ENCODE measurements around the gene ZER1. TPM values are rescaled to one million over a fixed set of nuclear protein-coding genes. Genes with fewer than 3 reads are reported as not detected.
A peak's percentile ranks its signal among the peaks of the same experiment; 100 is the strongest.

Gene ZER1
- total RNA-seq, 1 donor from 2014 or later: 36.8 TPM

- TF ChIP-seq, protein P1, sequence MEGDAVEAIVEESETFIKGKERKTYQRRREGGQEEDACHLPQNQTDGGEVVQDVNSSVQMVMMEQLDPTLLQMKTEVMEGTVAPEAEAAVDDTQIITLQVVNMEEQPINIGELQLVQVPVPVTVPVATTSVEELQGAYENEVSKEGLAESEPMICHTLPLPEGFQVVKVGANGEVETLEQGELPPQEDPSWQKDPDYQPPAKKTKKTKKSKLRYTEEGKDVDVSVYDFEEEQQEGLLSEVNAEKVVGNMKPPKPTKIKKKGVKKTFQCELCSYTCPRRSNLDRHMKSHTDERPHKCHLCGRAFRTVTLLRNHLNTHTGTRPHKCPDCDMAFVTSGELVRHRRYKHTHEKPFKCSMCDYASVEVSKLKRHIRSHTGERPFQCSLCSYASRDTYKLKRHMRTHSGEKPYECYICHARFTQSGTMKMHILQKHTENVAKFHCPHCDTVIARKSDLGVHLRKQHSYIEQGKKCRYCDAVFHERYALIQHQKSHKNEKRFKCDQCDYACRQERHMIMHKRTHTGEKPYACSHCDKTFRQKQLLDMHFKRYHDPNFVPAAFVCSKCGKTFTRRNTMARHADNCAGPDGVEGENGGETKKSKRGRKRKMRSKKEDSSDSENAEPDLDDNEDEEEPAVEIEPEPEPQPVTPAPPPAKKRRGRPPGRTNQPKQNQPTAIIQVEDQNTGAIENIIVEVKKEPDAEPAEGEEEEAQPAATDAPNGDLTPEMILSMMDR (conservative IDR thresholded peaks at IDR 0.05): peak; percentile 84
- Mint-ChIP-seq H3K27me3 (no peaks in the 10 kb centered on the region), H3K4me3 (peak overlapping the region; percentile 49), H3K36me3 (peaks cover 13% of the 10 kb centered on the region), H3K4me1 (ENCODE audit: unreplicated experiment) (peaks cover 4% of the 10 kb centered on the region), H3K9me3 (no peaks in the 10 kb centered on the region), H3K27ac (peak overlapping the region; percentile 87)
- peak; percentile 83 for DNase-seq (ENCODE audit: extremely low spot score, unreplicated experiment)
These were observed 38.5 kb downstream of the ZER1 start for GRCh38 chr9:128733256-128733655.

DNA sequence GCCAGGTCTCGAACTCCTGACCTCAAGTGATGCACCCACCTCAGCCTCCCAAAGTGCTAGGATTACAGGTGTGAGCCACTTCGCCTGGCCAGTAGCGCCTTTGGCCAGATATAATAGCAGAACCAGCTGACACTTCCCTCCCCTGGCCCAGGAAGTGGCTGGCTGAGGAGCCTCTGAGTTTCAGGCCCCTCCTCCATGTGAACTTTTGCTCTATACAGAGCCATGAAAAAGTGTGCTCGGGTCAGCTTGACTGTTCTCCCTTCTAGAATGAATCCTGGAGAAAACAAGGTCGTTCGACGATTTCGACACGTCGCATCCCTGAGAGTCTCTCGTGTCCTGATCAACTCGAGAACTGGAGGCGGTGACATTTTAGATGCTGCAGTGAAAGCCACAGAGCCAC lies 39.2 kb downstream of the ZER1 start:
- TF ChIP-seq, protein P1 (conservative IDR thresholded peaks at IDR 0.05): no peak
- Mint-ChIP-seq H3K4me1 (ENCODE audit: unreplicated experiment) (peaks cover 4% of the 10 kb centered on the region), H3K9me3 (no peaks in the 10 kb centered on the region), H3K27me3 (no peaks in the 10 kb centered on the region), H3K27ac (no peak overlapping the region), H3K36me3 (peaks cover 13% of the 10 kb centered on the region), H3K4me3 (no peak overlapping the region)
- no peak for DNase-seq (ENCODE audit: extremely low spot score, unreplicated experiment)

GRCh38 chr9:128731691-128732090 lies 40.0 kb downstream of the ZER1 start:
- Mint-ChIP-seq H3K36me3 (peaks cover 9% of the 10 kb centered on the region), H3K4me1 (ENCODE audit: unreplicated experiment) (peaks cover 4% of the 10 kb centered on the region), H3K4me3 (no peak overlapping the region), H3K27ac (no peak overlapping the region), H3K9me3 (no peaks in the 10 kb centered on the region), H3K27me3 (no peaks in the 10 kb centered on the region)
- TF ChIP-seq, protein P1 (conservative IDR thresholded peaks at IDR 0.05): no peak
- DNase-seq (ENCODE audit: extremely low spot score, unreplicated experiment): no peak

- Mint-ChIP-seq H3K4me3 (no peak overlapping the region), H3K4me1 (ENCODE audit: unreplicated experiment) (peaks cover 6% of the 10 kb centered on the region)
- no peak for DNase-seq (ENCODE audit: extremely low spot score, unreplicated experiment)
These were observed 40.6 kb downstream of the ZER1 start for GRCh38 chr9:128731093-128731492.

DNA sequence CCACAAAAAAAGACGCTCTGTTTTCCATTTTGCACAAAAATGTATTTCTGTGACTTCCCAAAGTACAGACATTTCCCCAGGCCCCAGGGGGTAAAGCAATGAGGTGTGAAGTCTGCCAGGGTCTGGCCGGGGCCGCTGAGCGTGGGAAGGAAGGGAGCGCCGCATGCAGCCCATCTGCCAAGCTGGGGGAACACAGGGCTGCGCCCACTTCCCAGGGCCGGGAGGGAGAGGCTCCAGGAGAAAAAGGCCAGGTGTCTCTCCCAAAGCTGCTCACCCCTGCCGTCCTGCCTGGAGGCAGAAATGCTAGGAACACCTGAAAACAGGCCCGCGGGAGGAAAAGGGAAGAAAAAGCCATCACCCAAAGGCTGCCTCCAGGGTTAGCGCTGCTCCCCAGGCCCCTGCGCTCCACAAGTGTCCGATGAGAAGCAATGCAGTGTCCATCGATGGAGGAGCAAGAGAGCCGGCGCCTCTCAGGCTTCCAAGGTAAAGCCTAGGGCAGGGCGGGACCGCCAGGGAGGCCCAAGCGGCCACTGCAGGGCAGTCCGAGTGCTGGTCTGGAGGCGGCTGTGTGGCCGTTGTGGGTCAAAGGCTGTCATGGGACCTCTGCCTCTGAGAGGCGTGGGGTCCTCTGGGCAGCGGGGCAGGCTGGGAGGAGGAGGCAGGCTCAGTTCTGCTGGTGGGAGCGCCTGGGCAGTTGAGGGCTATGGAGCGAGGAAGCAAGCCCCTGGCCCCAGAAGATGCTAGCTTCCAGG lies 41.8 kb downstream of the ZER1 start:
- H3K4me3 Mint-ChIP-seq: no peak overlapping the region
- TF ChIP-seq, protein P1 (conservative IDR thresholded peaks at IDR 0.05): no peak
- peaks cover 14% of the 10 kb centered on the region for H3K4me1 Mint-ChIP-seq (ENCODE audit: unreplicated experiment)
- DNase-seq (ENCODE audit: extremely low spot score, unreplicated experiment): no peak
- no peaks in the 10 kb centered on the region for H3K9me3 Mint-ChIP-seq
- no peak overlapping the region for H3K27ac Mint-ChIP-seq
- H3K27me3 Mint-ChIP-seq: no peaks in the 10 kb centered on the region
- peaks cover 5% of the 10 kb centered on the region for H3K36me3 Mint-ChIP-seq

More at GRCh38 chr9:128731093-128731492, 40.6 kb downstream of the ZER1 start:
- no peaks in the 10 kb centered on the region for H3K9me3 Mint-ChIP-seq
- no peak overlapping the region for H3K27ac Mint-ChIP-seq
- H3K36me3 Mint-ChIP-seq: peaks cover 9% of the 10 kb centered on the region
- H3K27me3 Mint-ChIP-seq: no peaks in the 10 kb centered on the region
- TF ChIP-seq, protein P1 (conservative IDR thresholded peaks at IDR 0.05): no peak
